Smooth muscle cell (in vitro differentiated cells): ENCODE results near the gene SLC2A1. TPM values are rescaled to one million over a fixed set of nuclear protein-coding genes. Genes with fewer than 3 reads are reported as not detected.

Experiments
- DNase-seq: peaks from one replicate; lab custom pipeline; 2025; ENCODE audit not compliant: unreplicated experiment; lab: John Stamatoyannopoulos, UW
- H2AFZ ChIP-seq: fragments of 200-600 bp; sonication (generic); 2 replicates; pipeline ENCODE4 v1.6.0; 2016; ENCODE audit warnings: antibody characterized with exemption, low read depth, mild to moderate bottlenecking
- H3F3A ChIP-seq: fragments of 200-600 bp; sonication (generic); 2 replicates; pipeline ENCODE4 v1.6.0; 2017; ENCODE audit warnings: antibody characterized with exemption, low read depth
- H3K27ac ChIP-seq: fragments of 200-600 bp; sonication (generic); 2 replicates; pipeline ENCODE4 v1.5.1; 2016; ENCODE audit warnings: low read depth, mild to moderate bottlenecking
- H3K27me3 ChIP-seq: fragments of 200-600 bp; sonication (generic); 2 replicates; pipeline ENCODE4 v1.6.1; 2016; ENCODE audit warnings: low read depth, mild to moderate bottlenecking
- H3K36me3 ChIP-seq: fragments of 200-600 bp; sonication (generic); 2 replicates; pipeline ENCODE4 v1.5.1; 2016; ENCODE audit warnings: low read depth
- H3K4me1 ChIP-seq: fragments of 200-600 bp; sonication (generic); 2 replicates; pipeline ENCODE4 v1.5.1; 2016; ENCODE audit warnings: low read depth
- H3K4me2 ChIP-seq: fragments of 200-600 bp; sonication (generic); 2 replicates; pipeline ENCODE4 v1.6.0; 2016; ENCODE audit warnings: mild to moderate bottlenecking
- H3K4me3 ChIP-seq: fragments of 200-600 bp; sonication (generic); 2 replicates; pipeline ENCODE4 v1.5.1; 2016; ENCODE audit warnings: mild to moderate bottlenecking
- H3K79me2 ChIP-seq: fragments of 200-600 bp; sonication (generic); 2 replicates; pipeline ENCODE4 v1.6.0; 2016; ENCODE audit warnings: low read depth, mild to moderate bottlenecking
- H3K9ac ChIP-seq: fragments of 200-600 bp; sonication (generic); 2 replicates; pipeline ENCODE4 v1.6.0; 2016; ENCODE audit warnings: low read depth
- H3K9me3 ChIP-seq: fragments of 200-600 bp; sonication (generic); replicated peaks from 2 replicates; pipeline ENCODE4 v1.5.1; 2016; ENCODE audit warnings: low read depth
- H4K20me1 ChIP-seq: fragments of 200-600 bp; sonication (generic); 2 replicates; pipeline ENCODE4 v1.6.0; 2016; ENCODE audit warnings: low read depth
- CTCF ChIP-seq: fragments of 200-600 bp; sonication (generic); IDR thresholded peaks from 2 replicates; pipeline ENCODE4 v1.5.1; 2017; ENCODE audit warnings: borderline replicate concordance, mild to moderate bottlenecking, antibody characterized with exemption; ENCODE audit not compliant: insufficient read depth, poor library complexity, severe bottlenecking
- WGBS: methylation state at CpG from one replicate; pipeline ENCODE4 v1.1.7; 2016; ENCODE audit warnings: low lambda C conversion rate; 5-methylcytosine and 5-hydroxymethylcytosine counted together
- polyA plus RNA-seq: library from polyadenylated mRNA; unstranded; fragments of >200 nt; fragmentation: Nextera tagmentation; extraction: Ambion mirVana; gene quantifications from 2 replicates; pipeline ENCODE4 v1.2.1, GENCODE V29; 2016
- total RNA-seq: library from RNA; depleted of rRNA; stranded (reverse); fragments of >200 nt; gene quantifications from 2 replicates; pipeline ENCODE4 v1.2.3, GENCODE V29; 2014

Gene SLC2A1
- total and polyA plus RNA-seq, 2 experiments from 2014 or later: 275 to 1,091 TPM

DNA sequence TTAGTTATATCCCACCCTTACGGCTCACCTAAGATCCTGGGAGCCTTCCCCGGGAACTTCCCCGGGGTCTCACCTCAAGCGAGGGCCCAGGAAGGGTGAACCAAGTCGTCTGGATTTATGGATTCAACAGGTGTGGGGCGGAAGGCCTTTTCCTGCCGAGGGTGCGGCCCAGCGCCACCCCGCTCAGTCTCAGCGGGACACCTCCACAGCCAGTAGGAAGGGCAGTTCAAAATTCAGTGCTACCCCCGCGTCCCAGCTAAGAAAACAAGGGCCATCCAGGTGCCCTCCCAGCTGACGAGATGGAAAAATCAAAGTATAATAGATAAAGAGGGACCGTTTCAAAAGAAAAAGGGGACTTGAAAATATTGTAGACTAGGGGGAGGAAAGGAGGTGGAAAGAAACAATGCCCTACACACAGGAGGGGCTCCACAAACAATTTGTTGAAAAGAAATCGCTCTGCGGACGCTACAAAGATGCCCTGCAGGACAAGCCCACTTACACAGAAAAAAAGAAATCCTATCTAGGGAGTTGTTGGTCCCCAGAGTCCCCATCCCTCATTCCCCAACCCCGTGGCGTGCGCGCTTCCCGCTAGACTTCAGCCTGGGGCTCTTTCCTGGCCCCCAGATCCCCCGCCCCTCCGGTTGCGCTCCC, 1.3 kb downstream of the SLC2A1 start:
- Histone ChIP-seq H3K9me3 (no peaks in the 10 kb centered on the region), H3K4me2 (peak overlapping the region; percentile 91), H3K4me1 (peaks cover 56% of the 10 kb centered on the region), H3K79me2 (peaks cover 73% of the 10 kb centered on the region), H2AFZ (no peak overlapping the region), H3K9ac (peak overlapping the region; percentile 74), H3K4me3 (peak overlapping the region; percentile 90), H3K27me3 (no peaks in the 10 kb centered on the region), H3K27ac (peak overlapping the region; percentile 70), H4K20me1 (peaks cover 61% of the 10 kb centered on the region), H3K36me3 (no peaks in the 10 kb centered on the region), H3F3A (peaks cover 4% of the 10 kb centered on the region)
- WGBS: 5% methylated on average over 26 of the region's 26 CpGs
- DNase-seq: no peak
- no peak for TF ChIP-seq CTCF

- no peak for DNase-seq
- Histone ChIP-seq H3K27ac (peak overlapping the region; percentile 70), H3K27me3 (no peaks in the 10 kb centered on the region), H3F3A (peaks cover 4% of the 10 kb centered on the region), H3K4me3 (peak overlapping the region; percentile 90), H3K9ac (peak overlapping the region; percentile 74), H3K4me1 (peaks cover 55% of the 10 kb centered on the region), H3K4me2 (peak overlapping the region; percentile 91), H3K36me3 (no peaks in the 10 kb centered on the region), H4K20me1 (peaks cover 68% of the 10 kb centered on the region), H3K79me2 (peaks cover 79% of the 10 kb centered on the region), H3K9me3 (no peaks in the 10 kb centered on the region), H2AFZ (no peak overlapping the region)
- WGBS: 19% methylated on average over 3 of the region's 3 CpGs
- TF ChIP-seq CTCF: no peak
Measured at GRCh38 chr1:42956739-42957138, 1.9 kb downstream of the SLC2A1 start.

DNA sequence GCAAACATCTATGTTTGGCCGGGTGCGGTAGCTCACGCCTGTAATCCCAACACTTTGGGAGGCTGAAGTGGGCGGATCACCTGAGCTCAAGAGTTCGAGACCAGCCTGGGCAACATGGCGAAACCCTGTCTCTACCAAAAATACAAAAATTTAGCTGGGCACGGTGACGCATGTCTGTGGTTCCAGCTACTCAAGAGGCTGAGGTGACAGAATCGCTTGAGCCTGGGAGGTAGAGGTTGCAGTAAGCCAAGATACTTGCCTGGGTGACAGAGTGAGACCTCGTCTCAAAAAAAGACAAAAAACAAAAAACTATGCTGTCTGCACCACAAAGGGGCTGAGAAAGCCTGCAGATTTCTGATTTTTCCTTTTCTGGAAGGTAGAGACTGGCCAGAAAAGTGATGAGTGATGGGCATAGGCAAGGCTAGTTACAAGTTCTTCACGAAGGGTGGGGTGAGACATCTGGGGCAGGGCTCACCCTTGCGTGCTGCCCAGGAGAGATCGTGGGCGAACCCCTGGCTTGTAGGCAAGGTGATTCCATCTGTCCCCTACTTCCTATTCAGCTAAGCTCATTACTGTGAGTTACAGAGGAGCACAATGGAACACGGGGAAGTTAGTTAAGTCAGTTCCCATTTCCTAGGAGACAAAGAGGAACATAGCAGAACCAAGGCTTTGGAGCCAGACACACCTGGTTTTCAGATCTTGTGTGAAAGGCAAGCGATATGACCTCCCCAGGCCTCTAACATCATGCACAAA, 3.2 kb downstream of the SLC2A1 start:
- no peaks in the 10 kb centered on the region for H3K36me3 ChIP-seq
- H3K4me2 ChIP-seq: peak overlapping the region; percentile 91
- no peak overlapping the region for H3K9ac ChIP-seq
- H3K79me2 ChIP-seq: peaks cover 92% of the 10 kb centered on the region
- no peak for DNase-seq
- peaks cover 4% of the 10 kb centered on the region for H3F3A ChIP-seq
- peak overlapping the region; percentile 76 for H3K27ac ChIP-seq
- H3K9me3 ChIP-seq: no peaks in the 10 kb centered on the region
- H3K4me1 ChIP-seq: peaks cover 57% of the 10 kb centered on the region
- H3K27me3 ChIP-seq: no peaks in the 10 kb centered on the region
- H3K4me3 ChIP-seq: peak overlapping the region; percentile 90
- H2AFZ ChIP-seq: no peak overlapping the region
- WGBS: 64% methylated on average over 16 of the region's 16 CpGs
- H4K20me1 ChIP-seq: peaks cover 80% of the 10 kb centered on the region
- no peak for TF ChIP-seq CTCF
